HL-60 (cell line): Measurements from ENCODE around the gene KIAA0825.

Experiments used
- DNase-seq, 2 experiments: peaks; one replicate each; pipeline ENCODE4 v3.0.0-alpha.2; 2010 to 2020; ENCODE audit warnings: low read depth in 1 of 2, low spot score in 1 of 2
- H3K27ac ChIP-seq: fragments of 250-450 bp; sonication (Bioruptor Pico); replicated peaks from 2 replicates; pipeline ENCODE4 v1.5.1; 2020; ENCODE audit warnings: mild to moderate bottlenecking, moderate library complexity
- H3K27me3 ChIP-seq: fragments of 250-450 bp; sonication (Bioruptor Pico); 2 replicates; pipeline ENCODE4 v1.5.1; 2021; ENCODE audit warnings: mild to moderate bottlenecking, moderate library complexity; ENCODE audit not compliant: insufficient read depth, poor library complexity, severe bottlenecking
- H3K4me3 ChIP-seq: replicated peaks from 2 replicates; pipeline ENCODE4 v1.5.1; 2011; ENCODE audit warnings: mild to moderate bottlenecking, control low read depth, low read length; ENCODE audit not compliant: insufficient read depth
- GABPA ChIP-seq: IDR thresholded peaks from 2 replicates; pipeline ENCODE4 v1.6.1; 2012; ENCODE audit warnings: low read depth
- POLR2AphosphoS5 ChIP-seq: IDR thresholded peaks from 2 replicates; pipeline ENCODE4 v1.6.1; 2012; ENCODE audit warnings: low read depth
- SPI1 ChIP-seq: IDR thresholded peaks from 2 replicates; pipeline ENCODE4 v1.6.1; 2012; ENCODE audit warnings: low read depth, mild to moderate bottlenecking, borderline replicate concordance
- TF ChIP-seq, protein P1 (sequence below): IDR thresholded peaks from 2 replicates; pipeline ENCODE4 v1.6.1; 2012; ENCODE audit warnings: low read depth; ENCODE audit not compliant: insufficient replicate concordance
- TF ChIP-seq, protein P2 (sequence below): IDR thresholded peaks from one replicate; pipeline ENCODE4 v1.5.1; 2011; ENCODE audit warnings: low read length, control low read depth, inconsistent platforms; ENCODE audit not compliant: insufficient read depth

KIAA0825 gene

GRCh38 chr5:94440015-94440414 lies 178.4 kb downstream of the KIAA0825 start:
- H3K4me3 ChIP-seq = no peak overlapping the region
- H3K27me3 ChIP-seq = no peaks in the 10 kb centered on the region
- TF ChIP-seq, protein P1, sequence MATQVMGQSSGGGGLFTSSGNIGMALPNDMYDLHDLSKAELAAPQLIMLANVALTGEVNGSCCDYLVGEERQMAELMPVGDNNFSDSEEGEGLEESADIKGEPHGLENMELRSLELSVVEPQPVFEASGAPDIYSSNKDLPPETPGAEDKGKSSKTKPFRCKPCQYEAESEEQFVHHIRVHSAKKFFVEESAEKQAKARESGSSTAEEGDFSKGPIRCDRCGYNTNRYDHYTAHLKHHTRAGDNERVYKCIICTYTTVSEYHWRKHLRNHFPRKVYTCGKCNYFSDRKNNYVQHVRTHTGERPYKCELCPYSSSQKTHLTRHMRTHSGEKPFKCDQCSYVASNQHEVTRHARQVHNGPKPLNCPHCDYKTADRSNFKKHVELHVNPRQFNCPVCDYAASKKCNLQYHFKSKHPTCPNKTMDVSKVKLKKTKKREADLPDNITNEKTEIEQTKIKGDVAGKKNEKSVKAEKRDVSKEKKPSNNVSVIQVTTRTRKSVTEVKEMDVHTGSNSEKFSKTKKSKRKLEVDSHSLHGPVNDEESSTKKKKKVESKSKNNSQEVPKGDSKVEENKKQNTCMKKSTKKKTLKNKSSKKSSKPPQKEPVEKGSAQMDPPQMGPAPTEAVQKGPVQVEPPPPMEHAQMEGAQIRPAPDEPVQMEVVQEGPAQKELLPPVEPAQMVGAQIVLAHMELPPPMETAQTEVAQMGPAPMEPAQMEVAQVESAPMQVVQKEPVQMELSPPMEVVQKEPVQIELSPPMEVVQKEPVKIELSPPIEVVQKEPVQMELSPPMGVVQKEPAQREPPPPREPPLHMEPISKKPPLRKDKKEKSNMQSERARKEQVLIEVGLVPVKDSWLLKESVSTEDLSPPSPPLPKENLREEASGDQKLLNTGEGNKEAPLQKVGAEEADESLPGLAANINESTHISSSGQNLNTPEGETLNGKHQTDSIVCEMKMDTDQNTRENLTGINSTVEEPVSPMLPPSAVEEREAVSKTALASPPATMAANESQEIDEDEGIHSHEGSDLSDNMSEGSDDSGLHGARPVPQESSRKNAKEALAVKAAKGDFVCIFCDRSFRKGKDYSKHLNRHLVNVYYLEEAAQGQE = no peak
- TF ChIP-seq GABPA = no peak
- TF ChIP-seq, protein P2, sequence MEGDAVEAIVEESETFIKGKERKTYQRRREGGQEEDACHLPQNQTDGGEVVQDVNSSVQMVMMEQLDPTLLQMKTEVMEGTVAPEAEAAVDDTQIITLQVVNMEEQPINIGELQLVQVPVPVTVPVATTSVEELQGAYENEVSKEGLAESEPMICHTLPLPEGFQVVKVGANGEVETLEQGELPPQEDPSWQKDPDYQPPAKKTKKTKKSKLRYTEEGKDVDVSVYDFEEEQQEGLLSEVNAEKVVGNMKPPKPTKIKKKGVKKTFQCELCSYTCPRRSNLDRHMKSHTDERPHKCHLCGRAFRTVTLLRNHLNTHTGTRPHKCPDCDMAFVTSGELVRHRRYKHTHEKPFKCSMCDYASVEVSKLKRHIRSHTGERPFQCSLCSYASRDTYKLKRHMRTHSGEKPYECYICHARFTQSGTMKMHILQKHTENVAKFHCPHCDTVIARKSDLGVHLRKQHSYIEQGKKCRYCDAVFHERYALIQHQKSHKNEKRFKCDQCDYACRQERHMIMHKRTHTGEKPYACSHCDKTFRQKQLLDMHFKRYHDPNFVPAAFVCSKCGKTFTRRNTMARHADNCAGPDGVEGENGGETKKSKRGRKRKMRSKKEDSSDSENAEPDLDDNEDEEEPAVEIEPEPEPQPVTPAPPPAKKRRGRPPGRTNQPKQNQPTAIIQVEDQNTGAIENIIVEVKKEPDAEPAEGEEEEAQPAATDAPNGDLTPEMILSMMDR = no peak
- TF ChIP-seq POLR2AphosphoS5 = no peak
- no peak for TF ChIP-seq SPI1
- no peak overlapping the region for H3K27ac ChIP-seq
- DNase-seq = no peak

DNA sequence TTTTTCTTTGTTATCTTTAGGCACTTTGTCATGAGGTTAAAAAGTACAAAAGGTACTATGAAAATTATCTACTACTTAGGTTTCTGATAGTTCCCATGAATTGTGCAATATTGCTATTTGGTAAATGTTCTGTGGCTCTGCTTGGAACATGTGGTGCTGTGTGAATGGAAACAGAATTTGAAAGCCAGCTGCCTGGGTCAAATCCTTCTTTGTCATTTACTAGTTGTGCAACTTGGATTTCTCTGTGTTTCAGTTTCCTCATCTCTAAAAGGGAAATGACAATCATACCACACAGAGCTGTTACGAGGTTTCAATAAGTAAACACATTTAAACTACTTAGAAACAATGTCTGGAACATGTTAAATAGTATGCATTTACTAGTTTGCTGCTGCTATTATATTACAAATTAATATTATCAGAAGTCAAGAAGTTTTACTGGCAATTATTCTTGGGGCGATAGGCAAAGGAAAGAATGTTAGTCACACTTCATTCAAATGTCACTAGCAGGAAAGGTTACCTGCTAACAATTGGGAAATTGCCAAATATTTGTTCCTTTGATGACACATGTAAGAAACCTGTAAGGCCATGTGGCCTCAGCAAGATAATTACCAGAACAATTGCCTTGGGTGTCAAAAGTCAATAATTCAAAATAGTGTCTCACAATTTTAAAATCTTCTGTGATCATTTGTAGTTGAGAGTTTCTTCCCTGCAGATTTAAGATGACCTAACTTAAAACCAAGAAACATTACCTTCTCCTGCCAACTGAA lies 184.8 kb downstream of the KIAA0825 start:
- peak; percentile 57 to 60 for DNase-seq
- Histone ChIP-seq H3K27ac (peak overlapping the region; percentile 61), H3K4me3 (no peak overlapping the region), H3K27me3 (no peaks in the 10 kb centered on the region)
- TF ChIP-seq, protein P1 = no peak
- TF ChIP-seq POLR2AphosphoS5 = 0 out of 2 replicates have a peak, but pooled peaks have one; percentile 37

GRCh38 chr5:94432499-94432898 lies 185.9 kb downstream of the KIAA0825 start:
- no peak overlapping the region for H3K27ac ChIP-seq
- H3K4me3 ChIP-seq = no peak overlapping the region
- DNase-seq = peak; percentile 1 to 3
- no peaks in the 10 kb centered on the region for H3K27me3 ChIP-seq
- TF ChIP-seq GABPA = no peak
- TF ChIP-seq, protein P2 = no peak
- TF ChIP-seq, protein P1 = no peak
- no peak for TF ChIP-seq SPI1
- no peak for TF ChIP-seq POLR2AphosphoS5
